IPS-NIHi7 (cell line): ENCODE measurements around the gene BEGAIN.

Source experiments
- DNase-seq: peaks from one replicate; pipeline ENCODE4 v3.0.0; 2012; ENCODE audit warnings: mixed read lengths; ENCODE audit errors: extremely low spot score

The BEGAIN gene

GRCh38 chr14:100615736-100616695 lies 28.8 kb upstream of the BEGAIN start:
- DNase-seq = no peak

GRCh38 chr14:100614803-100615202 lies 27.6 kb upstream of the BEGAIN start:
- no peak for DNase-seq

GRCh38 chr14:100612986-100613385 lies 25.8 kb upstream of the BEGAIN start:
- no peak for DNase-seq

GRCh38 chr14:100611811-100612480 lies 24.7 kb upstream of the BEGAIN start:
- DNase-seq = no peak

DNA sequence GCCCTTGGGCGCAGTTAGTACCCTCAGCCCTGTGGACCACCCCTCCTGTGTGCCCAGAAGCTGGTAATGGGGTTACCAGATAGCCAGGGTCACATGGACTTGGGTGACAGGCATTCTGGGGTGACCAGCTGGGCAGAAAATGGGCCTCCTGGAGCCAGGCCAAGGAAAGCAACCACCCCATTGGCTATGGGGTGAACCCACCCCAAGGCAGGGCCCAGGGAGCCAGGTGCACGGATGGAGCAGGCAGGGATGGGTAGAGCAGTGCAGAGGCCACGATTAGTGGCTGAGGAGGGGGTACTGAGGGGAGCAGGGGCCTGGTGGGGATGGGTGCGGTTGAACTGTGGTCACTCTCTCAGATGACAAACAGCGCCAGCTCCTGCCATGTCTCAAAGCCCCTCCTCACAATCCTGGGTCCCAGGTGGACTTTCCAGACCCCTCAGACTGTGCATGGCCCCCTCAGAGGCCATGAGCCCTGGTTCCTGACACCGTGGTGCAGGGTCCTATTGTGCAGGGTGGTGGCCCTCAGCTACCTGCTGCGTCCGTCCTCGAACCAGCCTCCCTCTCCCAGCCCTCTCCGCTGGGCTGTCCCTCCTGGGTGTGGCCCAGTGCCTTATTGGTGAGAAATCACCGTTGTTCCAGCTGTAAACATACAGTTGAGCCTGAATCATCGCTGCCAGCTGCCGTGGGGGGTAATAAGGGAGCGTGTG lies 23.4 kb upstream of the BEGAIN start:
- DNase-seq = no peak

DNA sequence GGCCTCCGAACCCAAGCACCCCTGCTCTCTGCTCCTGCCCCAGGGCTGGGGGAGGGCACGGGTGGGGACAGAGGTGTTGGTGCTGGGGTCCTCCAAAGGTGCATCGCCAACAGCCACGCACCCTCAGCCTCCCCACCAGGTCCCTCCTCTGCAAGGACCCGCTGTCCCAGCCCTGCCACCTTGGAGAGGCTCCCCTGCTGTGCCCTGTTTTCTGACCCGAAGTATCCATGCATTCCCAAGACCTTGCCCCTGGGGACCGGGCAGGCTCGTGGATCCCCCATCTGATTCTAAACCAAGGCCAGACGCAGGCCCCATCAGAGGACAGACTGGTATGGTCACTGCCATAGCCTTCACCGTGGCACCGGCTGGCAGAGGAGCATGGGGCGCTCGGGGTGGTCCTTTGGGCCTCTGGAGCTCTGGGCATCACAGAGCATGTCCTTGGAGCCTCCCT lies 22.7 kb upstream of the BEGAIN start:
- DNase-seq = no peak

GRCh38 chr14:100609331-100609870 lies 22.2 kb upstream of the BEGAIN start:
- DNase-seq = no peak

- DNase-seq = no peak
Measured at GRCh38 chr14:100608586-100609330, 21.5 kb upstream of the BEGAIN start.

DNA sequence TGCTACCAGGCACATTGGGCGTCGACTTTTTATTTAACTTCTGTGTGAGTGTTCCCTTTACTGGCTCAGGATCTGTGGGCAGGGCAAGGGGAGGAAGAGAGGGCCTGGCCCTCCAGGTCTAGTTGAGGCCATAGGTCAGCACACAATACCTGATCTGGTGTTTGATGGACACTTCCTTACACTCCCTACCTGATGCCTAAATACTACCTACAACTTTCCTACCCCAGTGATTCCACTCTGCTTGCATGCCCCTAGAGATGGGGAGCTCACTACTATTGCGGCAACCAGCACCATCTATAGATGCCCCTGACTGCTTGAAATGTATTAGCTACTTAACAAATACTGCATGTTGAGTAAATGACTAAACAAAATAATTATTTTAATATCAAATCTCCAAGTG lies 20.8 kb upstream of the BEGAIN start:
- DNase-seq = no peak

DNA sequence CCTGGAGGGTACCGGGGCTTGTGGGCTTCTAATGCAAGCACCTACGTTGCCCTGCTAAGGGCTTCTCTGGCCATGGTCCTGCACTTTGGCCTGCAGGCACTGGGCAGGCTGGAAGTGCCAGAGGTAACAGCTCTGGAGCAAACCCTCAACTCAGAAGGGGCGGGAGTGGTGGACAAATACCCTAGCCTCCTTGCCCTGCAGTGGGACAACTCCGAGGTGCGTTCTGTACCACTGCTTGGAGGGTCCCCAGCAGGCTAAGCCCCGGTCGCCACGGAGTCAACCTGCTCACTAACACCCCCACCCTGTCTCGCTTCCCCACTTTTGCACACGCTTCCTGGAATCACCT lies 20.4 kb upstream of the BEGAIN start:
- DNase-seq = no peak

- no peak for DNase-seq
Measured at GRCh38 chr14:100606687-100607610, 19.7 kb upstream of the BEGAIN start.

DNA sequence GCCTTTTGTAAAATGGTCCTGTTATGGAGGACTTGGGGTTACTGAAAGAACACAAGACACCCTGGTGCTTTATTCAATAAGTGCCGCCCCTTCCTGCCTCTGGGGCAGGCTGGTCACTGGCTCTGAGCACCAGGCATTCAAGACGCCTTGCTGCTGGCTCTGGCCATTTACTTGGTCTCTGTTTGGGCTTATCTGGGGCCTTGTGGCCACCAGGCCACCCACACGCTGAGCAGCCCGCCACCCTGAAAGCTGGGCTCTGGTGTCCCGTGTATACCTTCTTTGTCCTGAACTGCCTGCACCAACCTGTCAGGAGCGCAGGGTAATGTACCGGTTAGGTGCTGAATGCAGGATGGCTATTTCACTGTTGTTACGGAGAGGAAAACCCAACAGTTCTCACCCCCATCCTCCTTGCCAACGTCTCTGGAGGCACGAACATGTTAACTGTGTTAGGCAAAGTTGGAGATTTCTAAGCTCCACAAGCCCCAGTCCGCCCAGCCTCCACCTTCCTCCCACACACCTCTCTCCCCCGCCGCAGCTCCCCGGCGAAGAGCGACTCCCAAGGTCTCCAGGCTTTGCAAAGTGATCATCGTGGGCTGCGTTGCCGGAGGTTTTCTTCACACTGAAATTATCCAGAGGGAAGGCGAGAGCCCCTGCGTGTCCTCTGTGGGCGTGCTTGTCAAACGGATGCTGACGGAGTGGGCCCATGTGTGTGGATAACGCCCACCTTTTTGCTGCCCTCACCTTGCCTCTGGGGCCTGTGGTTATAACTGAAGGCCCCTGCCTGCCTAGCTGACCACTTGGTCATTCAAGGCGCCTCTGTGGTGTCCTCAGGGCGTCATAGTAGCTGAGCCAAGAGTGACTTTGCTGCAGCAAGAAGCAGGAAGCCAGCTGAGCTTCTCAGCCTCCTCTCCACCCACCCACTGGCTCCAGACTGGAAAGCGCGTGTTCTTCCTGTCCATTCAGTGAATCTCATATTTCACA lies 18.8 kb upstream of the BEGAIN start:
- no peak for DNase-seq

GRCh38 chr14:100605230-100605629 lies 18.0 kb upstream of the BEGAIN start:
- DNase-seq = no peak

DNA sequence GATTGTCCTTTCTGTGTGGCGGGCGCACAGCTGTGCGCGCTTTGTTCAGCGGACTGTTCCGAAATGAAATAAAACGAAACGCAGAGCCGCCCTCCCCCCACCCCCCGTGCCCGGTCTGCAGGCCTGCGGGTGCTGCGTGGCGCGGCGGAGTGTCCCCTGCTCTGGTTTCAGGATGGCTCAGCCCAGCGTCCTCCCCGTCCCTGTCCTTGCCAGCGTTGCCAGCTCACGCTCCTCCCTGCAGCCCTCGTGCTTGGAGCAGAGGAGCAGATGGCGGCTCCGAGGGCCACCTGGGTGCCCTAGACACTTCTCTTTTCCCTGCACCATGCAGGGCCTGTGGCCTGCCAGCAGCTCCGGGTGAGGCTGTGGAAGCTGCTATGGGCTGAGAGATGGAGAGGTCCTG lies 17.5 kb upstream of the BEGAIN start:
- DNase-seq = no peak

- DNase-seq = no peak
Measured at GRCh38 chr14:100604121-100604501, 16.9 kb upstream of the BEGAIN start.

DNA sequence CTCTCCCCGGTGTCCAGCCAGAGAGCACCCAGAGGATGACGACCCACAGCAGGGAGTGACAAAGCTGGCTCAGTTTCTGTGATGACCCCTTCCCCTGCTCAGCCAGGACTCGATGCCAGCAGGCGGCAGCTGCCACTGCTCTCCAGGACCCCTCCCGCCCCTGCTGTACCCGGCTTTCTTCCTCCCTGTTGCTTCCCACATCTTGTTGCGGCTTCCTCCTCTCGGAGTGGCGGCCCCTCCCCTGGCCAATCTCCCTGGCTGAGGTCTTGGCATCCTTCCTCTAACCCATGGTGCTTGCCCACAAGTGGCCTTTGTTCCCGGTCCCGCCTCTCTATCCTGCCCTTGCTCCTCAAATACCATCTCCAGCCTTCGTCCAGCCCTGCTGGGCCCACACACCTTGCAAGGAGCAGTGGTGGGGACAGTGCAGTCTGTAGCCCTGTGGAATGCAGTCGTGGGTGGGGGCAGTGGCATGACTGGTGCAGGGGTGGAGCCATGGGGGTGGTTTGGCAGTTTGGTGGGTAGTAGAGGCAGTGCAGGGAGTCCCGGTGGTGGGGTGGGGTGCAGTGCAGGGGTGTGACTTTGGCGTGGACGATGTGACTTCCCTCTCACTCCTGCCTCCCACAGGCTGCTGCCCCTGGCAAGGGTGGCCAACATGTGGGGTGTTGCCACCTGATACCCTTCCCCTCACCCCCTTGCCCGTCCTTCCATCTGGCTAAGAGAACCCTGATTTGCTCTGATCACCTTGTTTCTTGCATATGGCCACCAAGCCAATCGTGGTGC lies 16.3 kb upstream of the BEGAIN start:
- DNase-seq = no peak

DNA sequence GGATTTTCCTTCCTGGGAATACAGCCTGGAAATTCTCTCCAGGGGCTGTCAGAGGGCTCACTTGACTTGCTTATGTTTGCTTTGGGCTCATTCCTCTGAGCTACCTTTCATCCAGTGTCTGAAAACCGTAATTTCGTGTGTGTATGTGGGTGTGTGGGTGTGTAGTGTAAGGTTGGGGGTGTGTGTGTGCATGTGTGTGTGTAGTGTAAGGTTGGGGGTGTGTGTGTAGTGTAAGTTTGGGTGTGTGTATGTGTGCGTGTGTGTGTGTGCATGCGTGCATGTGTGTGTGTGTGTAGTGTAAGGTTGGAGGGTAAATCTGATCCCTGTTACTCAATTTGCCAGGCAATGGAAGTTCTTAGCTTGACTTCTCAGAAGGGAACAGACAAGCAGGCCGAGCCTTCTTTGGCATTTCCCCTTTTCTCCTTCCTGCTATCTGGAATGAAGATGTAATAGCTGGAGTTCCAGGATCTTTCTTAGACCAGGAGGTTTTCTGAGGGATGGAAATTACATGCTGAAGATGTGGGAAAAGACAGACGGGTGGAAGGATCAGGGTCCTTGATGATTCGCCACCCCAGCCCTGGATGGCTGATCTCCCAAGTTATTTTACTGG lies 15.5 kb upstream of the BEGAIN start:
- DNase-seq = no peak

DNA sequence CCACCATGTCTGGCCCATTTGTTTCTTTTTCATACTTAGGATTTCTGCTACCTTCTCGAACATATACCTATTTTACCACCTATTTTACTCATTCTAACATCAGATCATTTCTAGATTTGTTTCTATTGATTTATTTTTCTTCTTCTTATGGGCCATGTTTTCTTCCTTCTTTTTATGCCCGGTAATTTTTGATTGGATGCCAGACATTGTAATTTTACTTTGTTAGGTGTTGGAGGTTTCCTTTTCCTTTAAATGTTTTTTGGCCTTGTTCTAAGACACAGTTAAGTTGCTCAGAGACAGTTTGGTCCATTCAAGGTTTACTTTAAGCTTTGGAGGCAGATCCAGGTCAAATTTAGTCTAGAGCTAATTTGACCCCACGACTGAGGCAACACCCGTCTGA lies 14.7 kb upstream of the BEGAIN start:
- no peak for DNase-seq
